ENCODE data around the gene SERPINC1.
"Not testable (repeated sequence)": the region's sequence is repeated elsewhere in the genome, so short reads cannot be mapped to it uniquely, and the experiment has no call there.

The SERPINC1 gene

GRCh38 chr1:173934440-173934839 lies 17.3 kb upstream of the SERPINC1 start:
- H3K4me3 ChIP-seq (ENCODE audit: low read depth, low read length), result no peak overlapping the region
- no peak for TF ChIP-seq CTCF (IDR thresholded peaks at IDR 0.05; ENCODE audit: low read depth, low read length)

DNA sequence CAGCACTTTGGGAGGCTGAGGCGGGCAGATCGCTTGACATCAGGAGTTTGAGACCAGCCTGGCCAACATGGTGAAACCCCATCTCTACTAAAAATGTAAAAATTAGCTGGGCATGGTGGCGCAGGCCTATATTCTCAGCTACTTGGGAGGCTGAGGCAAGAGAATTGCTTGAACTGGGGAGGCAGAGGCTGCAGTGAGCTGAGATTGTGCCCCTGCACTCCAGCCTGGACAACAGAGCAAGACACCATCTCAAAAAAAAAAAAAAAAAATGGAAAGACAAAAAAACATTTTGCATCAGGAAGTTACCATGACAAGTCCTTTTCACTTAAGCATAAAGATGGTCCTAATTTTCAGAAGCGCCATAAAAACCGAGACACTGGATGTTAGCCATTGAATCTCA lies 13.4 kb upstream of the SERPINC1 start:
- not testable (repeated sequence) for H3K4me3 ChIP-seq (ENCODE audit: low read depth, low read length)

DNA sequence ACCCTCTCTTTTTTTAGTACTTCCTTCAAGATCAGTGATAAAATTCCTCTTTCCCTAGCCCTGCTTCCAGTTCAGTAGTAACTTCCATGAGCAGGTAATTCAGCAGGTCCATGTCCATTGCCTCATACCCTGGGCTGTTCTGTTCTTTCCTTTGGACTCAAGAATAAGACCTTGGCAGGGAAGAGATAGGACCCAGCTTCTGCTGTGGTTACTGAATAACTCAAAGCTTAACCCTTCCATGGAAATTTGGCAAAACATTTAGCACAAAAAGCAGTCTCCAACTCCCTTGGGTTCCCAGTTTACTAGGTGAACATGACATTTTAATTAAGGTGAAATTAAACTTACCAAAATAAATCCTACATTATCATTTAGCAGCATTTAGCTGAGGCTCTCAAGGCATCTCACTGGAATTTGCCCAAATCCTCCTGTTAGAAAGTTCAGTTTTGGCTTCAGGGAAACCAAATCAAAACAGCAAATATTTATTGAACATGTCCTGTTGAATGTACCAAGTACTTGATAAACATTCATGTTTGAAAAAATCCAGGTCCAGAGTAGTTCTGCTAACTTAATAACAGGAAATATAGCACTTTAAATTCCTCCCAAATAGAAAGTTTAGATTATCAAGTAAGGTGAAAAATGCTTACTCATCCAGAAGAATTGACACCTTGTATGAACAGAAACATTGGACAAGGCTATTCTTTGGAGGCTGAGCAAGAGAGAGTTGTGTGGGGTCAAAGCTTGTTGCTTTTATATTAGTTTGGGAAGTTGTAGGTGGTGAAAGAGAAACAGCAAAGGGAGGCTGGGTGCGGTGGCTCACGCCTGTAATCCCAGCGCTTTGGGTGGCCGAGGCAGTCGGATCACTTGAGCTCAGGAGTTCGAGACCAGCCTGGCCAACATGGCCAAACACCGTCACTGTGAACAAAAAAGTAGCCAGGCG lies 8.4 kb upstream of the SERPINC1 start:
- H3K4me3 ChIP-seq (ENCODE audit: low read depth, low read length), result no peak overlapping the region
- TF ChIP-seq CTCF (IDR thresholded peaks at IDR 0.05; ENCODE audit: low read depth, low read length), result no peak

GRCh38 chr1:173920861-173921260 lies 3.7 kb upstream of the SERPINC1 start:
- no peak for TF ChIP-seq CTCF (IDR thresholded peaks at IDR 0.05; ENCODE audit: low read depth, low read length)

DNA sequence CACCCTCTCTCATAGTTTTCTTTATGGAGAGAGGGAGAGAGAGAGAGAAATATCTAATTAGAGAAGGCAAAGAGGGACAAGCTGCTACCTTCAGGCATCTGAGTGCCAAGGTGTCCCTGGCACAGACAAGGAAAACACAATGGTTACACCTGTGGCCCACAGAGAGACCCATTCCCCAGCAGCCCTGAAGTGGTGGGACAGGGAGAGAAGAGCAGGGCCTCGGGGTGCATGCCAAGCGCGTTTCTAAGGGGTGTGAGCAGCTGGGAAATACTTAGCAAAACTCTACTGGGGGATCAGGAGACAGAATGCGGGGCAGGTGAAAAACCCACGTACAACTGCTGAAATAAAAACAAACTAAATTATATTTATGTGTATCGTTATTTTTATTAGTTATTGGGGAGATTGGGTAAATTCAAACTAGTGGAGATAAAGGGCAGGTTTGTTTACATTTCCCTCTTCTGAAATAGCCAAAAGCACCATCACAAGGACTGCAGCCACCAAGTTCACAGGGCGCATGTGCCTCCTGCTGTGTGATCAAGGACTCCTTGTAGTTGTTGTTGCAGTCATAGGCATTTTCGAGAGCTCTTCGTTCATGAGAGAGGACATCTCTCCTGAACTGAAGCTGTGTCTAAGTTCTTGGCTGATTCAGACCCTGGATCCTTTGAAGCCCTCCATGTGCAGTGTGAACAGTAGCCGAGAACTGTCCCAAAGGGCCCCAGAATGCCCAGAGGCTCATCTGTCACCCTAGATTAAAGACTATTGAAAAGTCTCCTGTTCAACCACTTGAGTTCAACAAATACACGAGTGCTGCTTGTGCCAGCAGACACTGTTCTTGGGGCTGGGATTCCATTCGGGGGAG lies 737 bp upstream of the SERPINC1 start:
- TF ChIP-seq CTCF (IDR thresholded peaks at IDR 0.05; ENCODE audit: low read depth, low read length), result no peak
- no peak overlapping the region for H3K4me3 ChIP-seq (ENCODE audit: low read depth, low read length)

More at GRCh38 chr1:173920861-173921260, 3.7 kb upstream of the SERPINC1 start:
- H3K4me3 ChIP-seq (ENCODE audit: low read depth, low read length), result no peak overlapping the region

- TF ChIP-seq CTCF (IDR thresholded peaks at IDR 0.05; ENCODE audit: low read depth, low read length), result no peak
- no peak overlapping the region for H3K4me3 ChIP-seq (ENCODE audit: low read depth, low read length)
These were observed 460 bp downstream of the SERPINC1 start for GRCh38 chr1:173916667-173917066.

DNA sequence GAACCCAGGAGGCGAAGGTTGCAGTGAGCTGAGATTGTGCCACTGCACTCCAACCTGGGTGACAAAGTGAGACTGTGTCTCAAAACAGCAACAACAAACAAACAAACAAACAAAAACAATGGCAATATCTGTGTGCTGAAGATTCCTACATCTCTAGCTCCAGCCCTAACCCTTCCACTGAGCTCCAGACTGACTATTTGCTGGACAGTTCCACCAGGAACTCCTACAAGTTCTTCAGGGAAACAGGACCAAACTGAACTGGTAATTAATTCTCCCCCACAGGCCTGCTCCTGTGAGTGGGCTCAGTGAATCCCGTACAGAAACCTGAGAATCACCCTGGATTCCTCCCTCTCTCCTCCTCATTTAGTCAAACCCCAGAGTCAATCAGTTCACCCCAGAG lies 1.5 kb downstream of the SERPINC1 start:
- no peak for TF ChIP-seq CTCF (IDR thresholded peaks at IDR 0.05; ENCODE audit: low read depth, low read length)
- H3K4me3 ChIP-seq (ENCODE audit: low read depth, low read length), result no peak overlapping the region

Data from WI38 (cell line).